K562 (cell line): Measurements from ENCODE around the gene PLEKHA8. TPM values are rescaled to one million over a fixed set of nuclear protein-coding genes. Genes with fewer than 3 reads are reported as not detected.

Experiments used
- ATAC-seq: fragments of 200-7000 bp; cut with Tn5 transposase; 3 replicates; pipeline ENCODE4 v1.9.1; 2020; ENCODE audit warnings: moderate library complexity
- BruUV-seq: library from RNA; stranded (reverse); fragments of 400-500 nt; replicated peaks from 2 replicates; lab custom pipeline; 2021; lab: Mats Ljungman, UMichigan
- CTCF ChIA-PET: fragments of 300-600 bp; formaldehyde crosslinking; extraction: SDS; loops from one replicate; lab custom pipeline; 2021; ENCODE audit warnings: low intra/inter-chr PET ratio; lab: Yijun Ruan, JAX
- POLR2A ChIA-PET: fragments of 300-600, 350-650 bp; sonication (Branson Sonifier 250); formaldehyde crosslinking; extraction: SDS; loops from one replicate; lab custom pipeline; 2021; ENCODE audit warnings: antibody characterized with exemption, inconsistent platforms; lab: Yijun Ruan, JAX
- DNase-seq, 4 experiments: peaks; one replicate each; pipeline versions ENCODE4 v3.0.0 to v3.0.0-alpha.2; 2011 to 2018; ENCODE audit warnings: low spot score in 3 of 4, mixed read lengths in 3 of 4; ENCODE audit errors: extremely low read depth in 1 of 4
- FAIRE-seq: peaks from 2 replicates; lab custom pipeline; 2011; peaks lifted over from hg19 to GRCh38; lab: Jason Lieb, UNC
- H2AFZ ChIP-seq: 2 replicates; pipeline ENCODE4 v1.6.0; 2011; ENCODE audit warnings: low read depth, low read length, control low read depth, inconsistent platforms
- H3K27ac ChIP-seq: fragments of 200-600 bp; 3 replicates; pipeline ENCODE4 v1.8.0; 2011; ENCODE audit warnings: low read depth, mild to moderate bottlenecking, control low read depth, inconsistent platforms, low read length, moderate library complexity, mixed read lengths; ENCODE audit errors: extremely low read depth
- H3K27me3 ChIP-seq, 2 experiments: fragments of 300-600 bp in 1 of 2; 2 replicates in 1 of 2; 3 replicates in 1 of 2; pipeline versions ENCODE4 v1.6.0 to v1.8.0; 2011; ENCODE audit warnings: inconsistent platforms in 2 of 2, low read length in 2 of 2, mild to moderate bottlenecking in 1 of 2, mixed read lengths in 1 of 2, moderate library complexity in 1 of 2; ENCODE audit not compliant: control insufficient read depth in 2 of 2, insufficient read depth in 2 of 2
- H3K36me3 ChIP-seq: fragments of 300-600 bp; 3 replicates; pipeline ENCODE4 v1.8.0; 2011; ENCODE audit warnings: mild to moderate bottlenecking, low read length, inconsistent platforms; ENCODE audit not compliant: control insufficient read depth, insufficient read depth
- H3K4me1 ChIP-seq, 2 experiments: fragments of 200-600 bp in 1 of 2; replicated peaks in 1 of 2; 2 replicates in 1 of 2; 3 replicates in 1 of 2; pipeline versions ENCODE4 v1.5.1 to v1.8.0; 2011; ENCODE audit warnings: inconsistent platforms in 2 of 2, low read length in 2 of 2, mild to moderate bottlenecking in 1 of 2, mixed read lengths in 1 of 2, moderate library complexity in 1 of 2; ENCODE audit not compliant: control insufficient read depth in 2 of 2, insufficient read depth in 2 of 2
- H3K4me2 ChIP-seq: 2 replicates; pipeline ENCODE4 v1.6.1; 2011; ENCODE audit warnings: low read length, control low read depth, inconsistent platforms, mixed read lengths; ENCODE audit not compliant: insufficient read depth
- H3K4me3 ChIP-seq: fragments of 200-600 bp; sonication (generic), shearing (Covaris generic); 2 replicates; pipeline ENCODE4 v1.5.1; 2016; ENCODE audit warnings: control low read depth, inconsistent platforms
- H3K79me2 ChIP-seq: fragments of 200-600 bp; 3 replicates; pipeline ENCODE4 v1.8.0; 2011; ENCODE audit warnings: low read length, inconsistent platforms; ENCODE audit not compliant: control insufficient read depth, insufficient read depth
- H3K9ac ChIP-seq, 2 experiments: 2 replicates each; pipeline versions ENCODE4 v1.6.0 to v1.6.1; 2011; ENCODE audit warnings: low read depth in 2 of 2, low read length in 2 of 2, control low read depth in 1 of 2, inconsistent platforms in 1 of 2, mild to moderate bottlenecking in 1 of 2, mixed read lengths in 1 of 2; ENCODE audit not compliant: insufficient read depth in 1 of 2
- H3K9me1 ChIP-seq: one replicate; pipeline ENCODE4 v1.6.0; 2011; ENCODE audit warnings: inconsistent platforms, mild to moderate bottlenecking, low read length, moderate library complexity; ENCODE audit not compliant: control insufficient read depth, insufficient read depth
- H3K9me3 ChIP-seq: replicated peaks from 2 replicates; pipeline ENCODE4 v1.5.1; 2011; ENCODE audit warnings: low read depth, low read length, inconsistent platforms; ENCODE audit not compliant: control insufficient read depth, insufficient read depth
- H4K20me1 ChIP-seq: replicated peaks from 2 replicates; pipeline ENCODE4 v1.6.1; 2011; ENCODE audit warnings: low read length, inconsistent platforms, mixed read lengths; ENCODE audit not compliant: control insufficient read depth, insufficient read depth
- FOXJ3 ChIP-seq: sonication (generic); formaldehyde crosslinking; IDR thresholded peaks from 2 replicates; pipeline ENCODE4 v1.4.0; 2020; ENCODE audit warnings: mild to moderate bottlenecking, missing genetic modification reagents
- NBN ChIP-seq: fragments of 450-650 bp; IDR thresholded peaks from 2 replicates; pipeline ENCODE4 v1.6.1; 2016; ENCODE audit warnings: low read depth, mild to moderate bottlenecking
- NR0B1 ChIP-seq: fragments of 450-650 bp; IDR thresholded peaks from one replicate; pipeline ENCODE4 v1.6.1; 2018; ENCODE audit warnings: mild to moderate bottlenecking, moderate library complexity; ENCODE audit not compliant: partially characterized antibody
- PHTF2 ChIP-seq: fragments of 250-450 bp; sonication (Bioruptor Pico); IDR thresholded peaks from 2 replicates; pipeline ENCODE4 v1.5.0; 2021; ENCODE audit warnings: mild to moderate bottlenecking
- ZNF583 ChIP-seq: fragments of 250-450 bp; sonication (Bioruptor Pico); IDR thresholded peaks from 2 replicates; pipeline ENCODE4 v1.4.0; 2020
- WGBS: fragments of 100-300 bp; shearing (Covaris generic); methylation state at CpG from one replicate; pipeline ENCODE4 v1.1.6; 2016; ENCODE audit warnings: low coverage, mixed read lengths; ENCODE audit not compliant: insufficient coverage; ENCODE audit errors: missing lambda C conversion rate; 5-methylcytosine and 5-hydroxymethylcytosine counted together
- in situ Hi-C: fragments of 300-500 bp; cut with MboI; formaldehyde crosslinking; loops from 4 replicates; pipeline ENCODE4 v1.15.0; 2018; ENCODE audit warnings: inconsistent platforms, mixed read lengths
- intact Hi-C: fragments of 100-400 bp; cut with micrococcal nuclease; formaldehyde crosslinking; loops from 2 replicates; pipeline ENCODE4 v1.14.2; 2022
- polyA plus RNA-seq, 8 experiments: library from polyadenylated mRNA; depleted of rRNA in 4 of 8; stranded (reverse) in 5 of 8; unstranded in 3 of 8; fragments of >200 nt; fragmentation: Nextera tagmentation in 2 of 8; fragmentation: Illumina TruSeq in 1 of 8; extraction: Ambion mirVana in 2 of 8; extraction: Trizol in 1 of 8; gene quantifications; 2 replicates each; pipeline versions ENCODE4 v1.2.1 to v1.2.3, GENCODE V29; 2011 to 2014; ENCODE audit warnings: inconsistent platforms in 1 of 8, missing spikeins in 1 of 8
- total RNA-seq, 7 experiments: library from RNA; depleted of rRNA in 6 of 7; stranded (reverse); fragments of >200 nt in 6 of 7; fragmentation: Illumina TruSeq in 2 of 7; extraction: Trizol in 2 of 7; gene quantifications; 2 replicates each; pipeline versions ENCODE4 v1.2.1 to v1.2.3, GENCODE V29; 2011 to 2021; ENCODE audit warnings: low replicate concordance in 1 of 7

Gene PLEKHA8
- total and polyA plus RNA-seq, 9 of the 15 experiments (the other 6 are each of a cell fraction or from before 2014, with no cell fraction given): 3.2 to 16.3 (median 11.8) TPM

GRCh38 chr7:30170476-30171205, 142.4 kb downstream of the PLEKHA8 start:
- peaks cover 34 to 63% of the 10 kb centered on the region in 2 experiments for H3K27me3 ChIP-seq
- 3% methylated on average over 6 of the region's 6 CpGs for WGBS
- BruUV-seq: no TSS peak
- H3K27ac ChIP-seq: no peak overlapping the region
- ATAC-seq: no peak
- no peaks in the 10 kb centered on the region for H3K9me3 ChIP-seq
- no peak for FAIRE-seq
- peaks cover 0 to 3% of the 10 kb centered on the region in 2 experiments; a peak in 1 of 5 replicates for H3K4me1 ChIP-seq
- no peak overlapping the region for H3K9ac ChIP-seq
- no peak overlapping the region for H3K4me3 ChIP-seq
- DNase-seq: no peak
- H4K20me1 ChIP-seq: no peaks in the 10 kb centered on the region; the same call in 1 of the 2 replicates
- H3K9me1 ChIP-seq: no peaks in the 10 kb centered on the region
- no peak for TF ChIP-seq ZNF583 (CRISPR knock-in tag)
- TF ChIP-seq NR0B1: no peak
- no peak for TF ChIP-seq PHTF2
- TF ChIP-seq NBN: no peak
- no peak for TF ChIP-seq FOXJ3 (CRISPR knock-in tag)
- CTCF ChIA-PET: no interaction called here
- in situ Hi-C loops: no loop called here
- no peak overlapping the region for H3K4me2 ChIP-seq
- H3K36me3 ChIP-seq: no peaks in the 10 kb centered on the region
- no peaks in the 10 kb centered on the region for H3K79me2 ChIP-seq
- H2AFZ ChIP-seq: no peak overlapping the region
- POLR2A ChIA-PET: interaction anchor here (0.8 to 2.0 kb wide), 3 partner anchors 9 to 13 kb away, joined by 3 to 5 read pairs (median 3); no protein-coding TSS in a partner anchor
- intact Hi-C loops: no loop called here
